HFF-Myc (cell line): ENCODE measurements around the gene LAMC2.

Experiments
- DNase-seq: peaks from one replicate; pipeline ENCODE4 v3.0.0-alpha.2; 2011; ENCODE audit warnings: low read depth; ENCODE audit errors: extremely low read depth
- H3K4me3 ChIP-seq: replicated peaks from 2 replicates; pipeline ENCODE4 v1.5.1; 2011; ENCODE audit warnings: low read depth, mild to moderate bottlenecking, control low read depth, low read length
- TF ChIP-seq, protein P1 (sequence below): IDR thresholded peaks from 2 replicates; pipeline ENCODE4 v1.5.1; 2012; ENCODE audit warnings: mild to moderate bottlenecking, low read depth, low read length, control low read depth; ENCODE audit errors: missing control alignments

Gene LAMC2

DNA sequence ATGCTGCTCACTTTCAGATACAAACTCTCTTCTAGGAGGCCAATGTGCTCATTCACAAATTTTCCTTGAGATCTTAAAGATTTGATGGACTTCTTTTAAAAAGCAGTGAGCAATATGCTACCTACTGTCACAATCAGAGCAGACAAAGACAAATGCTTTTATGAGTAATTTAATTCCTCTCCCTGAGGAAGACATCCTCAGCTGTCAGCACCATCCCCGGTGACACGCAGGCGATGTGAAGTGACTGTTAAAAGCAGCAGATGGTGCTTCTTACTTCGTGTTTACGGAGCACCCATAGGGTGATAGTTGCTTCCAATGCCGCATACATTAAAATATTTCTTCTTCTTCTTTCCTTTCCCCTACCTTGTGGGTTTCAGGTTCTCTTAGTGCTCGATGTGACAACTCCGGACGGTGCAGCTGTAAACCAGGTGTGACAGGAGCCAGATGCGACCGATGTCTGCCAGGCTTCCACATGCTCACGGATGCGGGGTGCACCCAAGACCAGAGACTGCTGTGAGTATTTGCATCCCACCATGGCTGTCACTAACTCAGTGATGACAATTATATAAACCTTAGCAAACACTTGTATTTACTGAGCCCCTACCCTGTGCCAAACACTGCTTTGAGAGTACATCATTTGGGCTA lies 29.1 kb downstream of the LAMC2 start:
- no peak for DNase-seq
- TF ChIP-seq, protein P1, sequence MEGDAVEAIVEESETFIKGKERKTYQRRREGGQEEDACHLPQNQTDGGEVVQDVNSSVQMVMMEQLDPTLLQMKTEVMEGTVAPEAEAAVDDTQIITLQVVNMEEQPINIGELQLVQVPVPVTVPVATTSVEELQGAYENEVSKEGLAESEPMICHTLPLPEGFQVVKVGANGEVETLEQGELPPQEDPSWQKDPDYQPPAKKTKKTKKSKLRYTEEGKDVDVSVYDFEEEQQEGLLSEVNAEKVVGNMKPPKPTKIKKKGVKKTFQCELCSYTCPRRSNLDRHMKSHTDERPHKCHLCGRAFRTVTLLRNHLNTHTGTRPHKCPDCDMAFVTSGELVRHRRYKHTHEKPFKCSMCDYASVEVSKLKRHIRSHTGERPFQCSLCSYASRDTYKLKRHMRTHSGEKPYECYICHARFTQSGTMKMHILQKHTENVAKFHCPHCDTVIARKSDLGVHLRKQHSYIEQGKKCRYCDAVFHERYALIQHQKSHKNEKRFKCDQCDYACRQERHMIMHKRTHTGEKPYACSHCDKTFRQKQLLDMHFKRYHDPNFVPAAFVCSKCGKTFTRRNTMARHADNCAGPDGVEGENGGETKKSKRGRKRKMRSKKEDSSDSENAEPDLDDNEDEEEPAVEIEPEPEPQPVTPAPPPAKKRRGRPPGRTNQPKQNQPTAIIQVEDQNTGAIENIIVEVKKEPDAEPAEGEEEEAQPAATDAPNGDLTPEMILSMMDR, result no peak

DNA sequence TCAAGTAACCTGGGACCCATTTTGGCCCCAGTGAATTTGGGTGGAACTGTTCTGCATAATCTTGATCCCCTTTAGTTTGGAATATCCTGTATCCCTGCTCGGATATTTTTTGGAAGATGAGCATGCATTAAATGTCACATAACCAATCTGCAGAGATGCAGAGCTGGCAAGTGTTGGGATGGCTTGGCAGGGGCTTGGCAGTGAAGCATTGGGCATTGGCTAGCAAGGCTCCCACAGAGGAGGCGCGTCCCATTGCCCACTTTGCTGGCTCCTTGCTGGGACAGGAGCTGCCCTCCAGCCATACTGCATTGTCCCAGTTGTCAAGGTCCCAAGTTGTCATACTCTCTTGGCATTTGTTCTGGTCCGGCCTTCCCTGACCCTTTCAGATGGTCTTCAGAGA lies 29.9 kb downstream of the LAMC2 start:
- no peak overlapping the region for H3K4me3 ChIP-seq
- TF ChIP-seq, protein P1, result no peak
- DNase-seq, result no peak

More for the DNA sequence above, 29.1 kb downstream of the LAMC2 start:
- H3K4me3 ChIP-seq, result no peak overlapping the region

DNA sequence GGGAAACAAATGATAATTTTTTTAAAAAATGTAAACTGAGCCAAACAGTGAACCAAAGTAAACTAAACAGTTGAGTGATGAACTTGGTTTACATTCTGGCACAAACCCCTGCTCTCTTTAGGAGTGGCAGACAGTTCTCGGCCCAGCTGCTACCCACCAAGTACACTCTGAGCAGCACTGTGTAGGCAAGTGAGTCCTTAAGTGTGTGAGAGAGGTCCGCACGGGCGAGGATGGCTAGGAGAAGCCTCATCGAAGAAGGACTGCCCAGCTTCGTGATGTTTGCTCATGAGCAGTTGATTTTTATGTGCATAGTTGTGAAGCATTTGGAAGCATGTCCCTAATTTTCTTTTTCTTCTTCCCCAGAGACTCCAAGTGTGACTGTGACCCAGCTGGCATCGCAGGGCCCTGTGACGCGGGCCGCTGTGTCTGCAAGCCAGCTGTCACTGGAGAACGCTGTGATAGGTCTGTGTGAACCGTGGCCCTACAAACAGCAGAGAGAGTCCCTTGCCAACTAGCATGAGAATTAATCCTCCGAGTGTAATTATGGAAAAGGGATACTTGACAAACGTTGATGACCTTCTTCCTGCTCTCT lies 32.1 kb downstream of the LAMC2 start:
- TF ChIP-seq, protein P1, result no peak
- no peak overlapping the region for H3K4me3 ChIP-seq
- no peak for DNase-seq

DNA sequence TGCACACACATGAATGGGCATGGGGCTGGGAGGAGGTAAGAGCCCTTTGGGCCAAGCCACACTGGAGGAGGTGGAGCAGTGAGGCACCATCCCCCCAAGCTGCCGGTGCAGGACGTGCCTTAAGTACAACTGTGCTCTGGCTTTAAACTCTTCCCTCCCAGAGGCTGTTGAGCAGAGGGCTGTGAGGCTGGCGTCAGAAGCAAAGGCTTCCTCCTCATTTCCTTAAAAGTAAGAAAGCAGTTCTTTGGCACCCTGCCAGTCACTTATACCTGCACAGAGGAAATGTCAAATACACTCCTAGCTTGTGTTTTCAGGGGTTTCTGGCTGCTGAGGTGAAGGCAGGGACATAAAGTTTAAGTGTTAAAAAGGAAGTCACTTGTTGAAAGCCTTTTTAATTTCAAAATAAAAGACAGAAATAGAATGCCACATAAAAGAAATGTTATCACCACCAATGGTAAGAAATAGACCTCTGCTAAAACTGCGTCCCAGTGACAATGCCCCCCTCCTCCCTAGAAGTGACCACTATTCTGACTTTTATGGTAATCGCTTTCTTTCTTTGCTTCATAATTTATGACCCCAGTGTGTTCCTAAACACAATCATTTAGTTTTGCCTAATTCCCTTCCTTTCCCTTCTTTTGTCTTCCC lies 33.0 kb downstream of the LAMC2 start:
- DNase-seq, result no peak
- no peak overlapping the region for H3K4me3 ChIP-seq
- TF ChIP-seq, protein P1, result no peak

DNA sequence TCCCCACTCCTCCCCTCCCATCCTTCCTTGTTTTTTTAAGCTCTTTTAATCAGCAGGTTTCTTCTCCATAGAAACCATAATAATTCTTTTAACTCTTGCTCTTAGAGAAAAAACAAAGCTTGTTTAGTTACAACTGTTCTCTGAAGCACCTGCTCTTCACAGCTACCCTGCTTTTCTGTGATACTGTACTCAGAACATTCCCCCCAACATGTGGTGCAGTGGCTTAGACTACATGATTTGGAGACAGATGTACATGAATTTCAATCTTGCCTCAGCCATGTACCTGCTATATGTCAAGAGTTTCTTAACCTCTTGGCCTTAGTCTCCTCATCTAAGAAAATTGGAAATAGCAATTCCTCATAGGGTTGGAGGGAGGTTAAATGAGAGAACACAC lies 33.5 kb downstream of the LAMC2 start:
- TF ChIP-seq, protein P1, result no peak
- no peak overlapping the region for H3K4me3 ChIP-seq
- DNase-seq, result no peak

DNA sequence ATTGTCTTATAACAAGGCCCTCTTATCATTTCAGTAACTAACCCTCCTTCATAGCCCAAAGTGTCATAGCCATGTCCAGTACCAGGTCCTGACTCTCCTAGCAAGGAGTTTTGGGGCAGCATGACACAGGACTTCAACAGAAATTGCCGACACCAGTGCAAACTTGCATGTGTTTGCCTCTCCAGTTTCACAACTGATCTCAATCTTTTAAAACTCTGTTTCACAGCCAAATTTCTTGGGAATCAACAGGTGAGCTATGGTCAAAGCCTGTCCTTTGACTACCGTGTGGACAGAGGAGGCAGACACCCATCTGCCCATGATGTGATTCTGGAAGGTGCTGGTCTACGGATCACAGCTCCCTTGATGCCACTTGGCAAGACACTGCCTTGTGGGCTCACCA lies 36.8 kb downstream of the LAMC2 start:
- TF ChIP-seq, protein P1, result no peak
- DNase-seq, result no peak
- H3K4me3 ChIP-seq, result no peak overlapping the region
